K562 (cell line): ENCODE measurements around the gene GCN1. TPM values are rescaled to one million over a fixed set of nuclear protein-coding genes. Genes with fewer than 3 reads are reported as not detected.

Source experiments
- CEBPB ChIP-seq: fragments of 450-650 bp; IDR thresholded peaks from 2 replicates; pipeline ENCODE4 v1.6.1; 2016; ENCODE audit warnings: missing genetic modification characterization, missing compliant biosample characterization
- ELF1 ChIP-seq: fragments of 200-800 bp; sonication (Bioruptor generic); IDR thresholded peaks from 2 replicates; pipeline ENCODE4 v1.6.1; 2016; ENCODE audit warnings: missing genetic modification characterization, missing compliant biosample characterization
- ELF4 ChIP-seq: fragments of 450-650 bp; formaldehyde crosslinking; IDR thresholded peaks from 2 replicates; pipeline ENCODE4 v1.4.0; 2022; ENCODE audit warnings: missing genetic modification characterization
- GABPB1 ChIP-seq: sonication (generic); formaldehyde crosslinking; IDR thresholded peaks from 2 replicates; pipeline ENCODE4 v1.8.0; 2022; ENCODE audit warnings: mild to moderate bottlenecking, missing genetic modification reagents
- KLF13 ChIP-seq: fragments of 450-650 bp; IDR thresholded peaks from 2 replicates; pipeline ENCODE4 v1.6.1; 2016; ENCODE audit warnings: missing genetic modification characterization, low read depth, mild to moderate bottlenecking, missing compliant biosample characterization, moderate library complexity, borderline replicate concordance
- LCOR ChIP-seq: sonication (generic); formaldehyde crosslinking; IDR thresholded peaks from 2 replicates; pipeline ENCODE4 v1.8.0; 2022; ENCODE audit warnings: mild to moderate bottlenecking, missing genetic modification reagents
- LEF1 ChIP-seq: fragments of 450-650 bp; IDR thresholded peaks from 2 replicates; pipeline ENCODE4 v1.6.1; 2016; ENCODE audit warnings: mild to moderate bottlenecking
- NFXL1 ChIP-seq: fragments of 450-650 bp; formaldehyde crosslinking; IDR thresholded peaks from 2 replicates; pipeline ENCODE4 v1.4.0; 2021; ENCODE audit warnings: mild to moderate bottlenecking
- RFX1 ChIP-seq: fragments of 450-650 bp; IDR thresholded peaks from 2 replicates; pipeline ENCODE4 v1.6.1; 2016; ENCODE audit warnings: mild to moderate bottlenecking, moderate library complexity
- SAFB2 ChIP-seq: fragments of 200-400 bp; formaldehyde crosslinking; IDR thresholded peaks from 2 replicates; pipeline ENCODE4 v1.6.1; 2018; ENCODE audit warnings: borderline replicate concordance, low read length, low read depth, moderate library complexity; ENCODE audit not compliant: severe bottlenecking
- SRSF3 ChIP-seq: fragments of 200-400 bp; formaldehyde crosslinking; IDR thresholded peaks from 2 replicates; pipeline ENCODE4 v1.6.1; 2016; ENCODE audit warnings: mild to moderate bottlenecking, low read length, moderate library complexity; ENCODE audit not compliant: insufficient read depth
- UBTF ChIP-seq, 2 experiments: IDR thresholded peaks; 2 replicates each; pipeline ENCODE4 v1.6.1; 2012; ENCODE audit warnings: improper control_type of control experiment in 2 of 2, low read depth in 2 of 2, low read length in 2 of 2, borderline replicate concordance in 1 of 2
- ZNF134 ChIP-seq: fragments of 250-450 bp; sonication (Bioruptor Pico); conservative IDR thresholded peaks from 2 replicates; pipeline ENCODE4 v1.4.0; 2020
- ZNF586 ChIP-seq: fragments of 450-650 bp; formaldehyde crosslinking; conservative IDR thresholded peaks from 2 replicates; pipeline ENCODE4 v1.4.0; 2020; ENCODE audit warnings: mild to moderate bottlenecking, moderate library complexity
- polyA plus RNA-seq, 8 experiments: library from polyadenylated mRNA; depleted of rRNA in 4 of 8; stranded (reverse) in 5 of 8; unstranded in 3 of 8; fragments of >200 nt; fragmentation: Nextera tagmentation in 2 of 8; fragmentation: Illumina TruSeq in 1 of 8; extraction: Ambion mirVana in 2 of 8; extraction: Trizol in 1 of 8; gene quantifications; 2 replicates each; pipeline versions ENCODE4 v1.2.1 to v1.2.3, GENCODE V29; 2011 to 2014; ENCODE audit warnings: inconsistent platforms in 1 of 8, missing spikeins in 1 of 8
- total RNA-seq, 7 experiments: library from RNA; depleted of rRNA in 6 of 7; stranded (reverse); fragments of >200 nt in 6 of 7; fragmentation: Illumina TruSeq in 2 of 7; extraction: Trizol in 2 of 7; gene quantifications; 2 replicates each; pipeline versions ENCODE4 v1.2.1 to v1.2.3, GENCODE V29; 2011 to 2021; ENCODE audit warnings: low replicate concordance in 1 of 7
- TF ChIP-seq, protein P1 (sequence below): fragments of 250-450 bp; sonication (Bioruptor Pico); IDR thresholded peaks from 2 replicates; pipeline ENCODE4 v1.8.0; 2022; ENCODE audit warnings: inconsistent platforms
- TF ChIP-seq, protein P2 (sequence below): fragments of 450-650 bp; IDR thresholded peaks from 2 replicates; pipeline ENCODE4 v1.6.1; 2016; ENCODE audit warnings: borderline replicate concordance
- TF ChIP-seq, protein P3 (sequence below), 2 experiments: fragments of 250-450 bp in 1 of 2; fragments of 450-650 bp in 1 of 2; sonication (Bioruptor Pico) in 1 of 2; IDR thresholded peaks; 2 replicates each; pipeline versions ENCODE4 v1.6.1 to v1.8.0; 2016 to 2021; ENCODE audit warnings: mild to moderate bottlenecking in 2 of 2, moderate library complexity in 2 of 2, missing compliant biosample characterization in 1 of 2, missing genetic modification characterization in 1 of 2
- TF ChIP-seq, protein P4 (sequence below): fragments of 450-650 bp; conservative IDR thresholded peaks from 2 replicates; pipeline ENCODE4 v1.6.1; 2016; ENCODE audit warnings: missing genetic modification characterization, low read depth, mild to moderate bottlenecking, control low read depth, missing compliant biosample characterization

Gene GCN1
- total and polyA plus RNA-seq, 9 of the 15 experiments (the other 6 are each of a cell fraction or from before 2014, with no cell fraction given) = 11.9 to 190 (median 51.7) TPM

GRCh38 chr12:120194534-120195395 is at the start of gene GCN1 (continued):
- no peak for TF ChIP-seq UBTF (IDR thresholded peaks at IDR 0.05; ENCODE audit: borderline replicate concordance in 1 of 2, low read depth in 2 of 2, low read length in 2 of 2)
- TF ChIP-seq SAFB2 = no peak
- TF ChIP-seq NFXL1 (CRISPR knock-in tag) = peak; percentile 70; the same call in 1 of the 2 replicates
- no peak for TF ChIP-seq CEBPB (tag)
- TF ChIP-seq ZNF134 (CRISPR knock-in tag) = no peak
- TF ChIP-seq RFX1 = no peak
- peak; percentile 60; the same call in 1 of the 2 replicates for TF ChIP-seq ELF4 (CRISPR knock-in tag)
- TF ChIP-seq ELF1 = peak; percentile 65
- TF ChIP-seq GABPB1 (CRISPR knock-in tag) = peak; percentile 97
- no peak for TF ChIP-seq ZNF586
- no peak for TF ChIP-seq SRSF3
- TF ChIP-seq, protein P1, sequence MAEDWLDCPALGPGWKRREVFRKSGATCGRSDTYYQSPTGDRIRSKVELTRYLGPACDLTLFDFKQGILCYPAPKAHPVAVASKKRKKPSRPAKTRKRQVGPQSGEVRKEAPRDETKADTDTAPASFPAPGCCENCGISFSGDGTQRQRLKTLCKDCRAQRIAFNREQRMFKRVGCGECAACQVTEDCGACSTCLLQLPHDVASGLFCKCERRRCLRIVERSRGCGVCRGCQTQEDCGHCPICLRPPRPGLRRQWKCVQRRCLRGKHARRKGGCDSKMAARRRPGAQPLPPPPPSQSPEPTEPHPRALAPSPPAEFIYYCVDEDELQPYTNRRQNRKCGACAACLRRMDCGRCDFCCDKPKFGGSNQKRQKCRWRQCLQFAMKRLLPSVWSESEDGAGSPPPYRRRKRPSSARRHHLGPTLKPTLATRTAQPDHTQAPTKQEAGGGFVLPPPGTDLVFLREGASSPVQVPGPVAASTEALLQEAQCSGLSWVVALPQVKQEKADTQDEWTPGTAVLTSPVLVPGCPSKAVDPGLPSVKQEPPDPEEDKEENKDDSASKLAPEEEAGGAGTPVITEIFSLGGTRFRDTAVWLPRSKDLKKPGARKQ = no peak
- TF ChIP-seq, protein P2, sequence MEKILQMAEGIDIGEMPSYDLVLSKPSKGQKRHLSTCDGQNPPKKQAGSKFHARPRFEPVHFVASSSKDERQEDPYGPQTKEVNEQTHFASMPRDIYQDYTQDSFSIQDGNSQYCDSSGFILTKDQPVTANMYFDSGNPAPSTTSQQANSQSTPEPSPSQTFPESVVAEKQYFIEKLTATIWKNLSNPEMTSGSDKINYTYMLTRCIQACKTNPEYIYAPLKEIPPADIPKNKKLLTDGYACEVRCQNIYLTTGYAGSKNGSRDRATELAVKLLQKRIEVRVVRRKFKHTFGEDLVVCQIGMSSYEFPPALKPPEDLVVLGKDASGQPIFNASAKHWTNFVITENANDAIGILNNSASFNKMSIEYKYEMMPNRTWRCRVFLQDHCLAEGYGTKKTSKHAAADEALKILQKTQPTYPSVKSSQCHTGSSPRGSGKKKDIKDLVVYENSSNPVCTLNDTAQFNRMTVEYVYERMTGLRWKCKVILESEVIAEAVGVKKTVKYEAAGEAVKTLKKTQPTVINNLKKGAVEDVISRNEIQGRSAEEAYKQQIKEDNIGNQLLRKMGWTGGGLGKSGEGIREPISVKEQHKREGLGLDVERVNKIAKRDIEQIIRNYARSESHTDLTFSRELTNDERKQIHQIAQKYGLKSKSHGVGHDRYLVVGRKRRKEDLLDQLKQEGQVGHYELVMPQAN = peak; percentile 80; the same call in 1 of the 2 replicates
- no peak for TF ChIP-seq LEF1
- 0 out of 2 replicates have a peak, but pooled peaks have one; percentile 52 for TF ChIP-seq KLF13
- TF ChIP-seq, protein P3, sequence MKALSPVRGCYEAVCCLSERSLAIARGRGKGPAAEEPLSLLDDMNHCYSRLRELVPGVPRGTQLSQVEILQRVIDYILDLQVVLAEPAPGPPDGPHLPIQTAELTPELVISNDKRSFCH (CRISPR knock-in tag; IDR thresholded peaks at IDR 0.05) = no peak
- TF ChIP-seq, protein P3 (tag; IDR thresholded peaks at IDR 0.05) = peak; percentile 92
- no peak for TF ChIP-seq LCOR
- TF ChIP-seq, protein P4, sequence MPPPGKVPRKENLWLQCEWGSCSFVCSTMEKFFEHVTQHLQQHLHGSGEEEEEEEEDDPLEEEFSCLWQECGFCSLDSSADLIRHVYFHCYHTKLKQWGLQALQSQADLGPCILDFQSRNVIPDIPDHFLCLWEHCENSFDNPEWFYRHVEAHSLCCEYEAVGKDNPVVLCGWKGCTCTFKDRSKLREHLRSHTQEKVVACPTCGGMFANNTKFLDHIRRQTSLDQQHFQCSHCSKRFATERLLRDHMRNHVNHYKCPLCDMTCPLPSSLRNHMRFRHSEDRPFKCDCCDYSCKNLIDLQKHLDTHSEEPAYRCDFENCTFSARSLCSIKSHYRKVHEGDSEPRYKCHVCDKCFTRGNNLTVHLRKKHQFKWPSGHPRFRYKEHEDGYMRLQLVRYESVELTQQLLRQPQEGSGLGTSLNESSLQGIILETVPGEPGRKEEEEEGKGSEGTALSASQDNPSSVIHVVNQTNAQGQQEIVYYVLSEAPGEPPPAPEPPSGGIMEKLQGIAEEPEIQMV (tag) = no peak
